PC-3 (cell line): Measurements from ENCODE around the gene ATP6V1F. TPM values are rescaled to one million over a fixed set of nuclear protein-coding genes. Genes with fewer than 3 reads are reported as not detected.

Experiments
- ATAC-seq: fragments of 200-7000 bp; cut with Tn5 transposase; 2 replicates; pipeline ENCODE4 v1.9.1; 2020; ENCODE audit warnings: mild to moderate bottlenecking, moderate library complexity
- BruUV-seq: library from RNA; stranded (reverse); fragments of 400-500 nt; replicated peaks from 2 replicates; lab custom pipeline; 2021; lab: Mats Ljungman, UMichigan
- CTCF ChIA-PET: fragments of 300-600 bp; sonication (Branson Sonifier 250); formaldehyde crosslinking; loops from one replicate; lab custom pipeline; 2022; ENCODE audit warnings: antibody characterized with exemption; lab: Charles Lee
- POLR2A ChIA-PET: fragments of 300-600 bp; sonication (Branson Sonifier 250); formaldehyde crosslinking; loops from one replicate; lab custom pipeline; 2022; ENCODE audit warnings: antibody characterized with exemption; ENCODE audit not compliant: unreplicated experiment; lab: Charles Lee
- DNase-seq: peaks from one replicate; pipeline ENCODE4 v3.0.0-alpha.2; 2015
- H2AFZ ChIP-seq: fragments of 300-600 bp; sonication (generic); 2 replicates; pipeline ENCODE4 v1.6.0; 2016; ENCODE audit warnings: antibody characterized with exemption, low read length
- H3F3A ChIP-seq: fragments of 300-600 bp; sonication (generic); one replicate; pipeline ENCODE4 v1.6.0; 2017; ENCODE audit warnings: antibody characterized with exemption, low read length, control low read depth, mild to moderate bottlenecking; ENCODE audit not compliant: unreplicated experiment
- H3K27ac ChIP-seq: fragments of 300-600 bp; sonication (generic); 2 replicates; pipeline ENCODE4 v1.5.1; 2016; ENCODE audit warnings: mild to moderate bottlenecking, low read length
- H3K27me3 ChIP-seq: fragments of 300-600 bp; sonication (generic); 2 replicates; pipeline ENCODE4 v1.6.1; 2016; ENCODE audit warnings: low read length, mixed read lengths
- H3K36me3 ChIP-seq: fragments of 300-600 bp; sonication (generic); 2 replicates; pipeline ENCODE4 v1.6.1; 2016; ENCODE audit warnings: low read depth, mixed run types, low read length, mixed read lengths
- H3K4me1 ChIP-seq: fragments of 300-600 bp; sonication (generic); 2 replicates; pipeline ENCODE4 v1.5.1; 2016; ENCODE audit warnings: low read length; ENCODE audit not compliant: insufficient read depth
- H3K4me2 ChIP-seq: fragments of 300-600 bp; sonication (generic); 2 replicates; pipeline ENCODE4 v1.6.0; 2016; ENCODE audit warnings: low read length
- H3K4me3 ChIP-seq: fragments of 300-600 bp; sonication (generic); 2 replicates; pipeline ENCODE4 v1.5.1; 2016; ENCODE audit warnings: mild to moderate bottlenecking, low read length, mixed read lengths
- H3K79me2 ChIP-seq: fragments of 300-600 bp; sonication (generic); 2 replicates; pipeline ENCODE4 v1.6.1; 2017; ENCODE audit warnings: low read length, mixed read lengths
- H3K9ac ChIP-seq: fragments of 300-600 bp; sonication (generic); 2 replicates; pipeline ENCODE4 v1.6.0; 2016; ENCODE audit warnings: mild to moderate bottlenecking, low read length
- H3K9me2 ChIP-seq: fragments of 300-600 bp; sonication (generic); replicated peaks from 2 replicates; pipeline ENCODE4 v1.6.1; 2016; ENCODE audit warnings: mixed run types, low read length, mixed read lengths
- H3K9me3 ChIP-seq: fragments of 300-600 bp; sonication (generic); 2 replicates; pipeline ENCODE4 v1.6.1; 2016; ENCODE audit warnings: low read length, mixed read lengths
- H4K20me1 ChIP-seq: fragments of 300-600 bp; sonication (generic); 2 replicates; pipeline ENCODE4 v1.6.1; 2016; ENCODE audit warnings: low read length, mixed read lengths
- EZH2 ChIP-seq: fragments of 300-600 bp; sonication (generic); IDR thresholded peaks from one replicate; pipeline ENCODE4 v1.6.1; 2017; ENCODE audit warnings: antibody characterized with exemption, mild to moderate bottlenecking, low read length; ENCODE audit not compliant: unreplicated experiment
- EZH2phosphoT487 ChIP-seq: fragments of 300-600 bp; sonication (generic); IDR thresholded peaks from 2 replicates; pipeline ENCODE4 v1.6.1; 2018; ENCODE audit warnings: mild to moderate bottlenecking, antibody characterized with exemption, low read length, borderline replicate concordance
- intact Hi-C: fragments of 100-400 bp; cut with micrococcal nuclease; formaldehyde crosslinking; loops from 2 replicates; pipeline ENCODE4 v1.9.0; 2023
- total RNA-seq: library from RNA; depleted of rRNA; stranded (reverse); fragments of >200 nt; gene quantifications from 2 replicates; pipeline ENCODE4 v1.2.3, GENCODE V29; 2014
- TF ChIP-seq, protein P1 (sequence below): fragments of 300-600 bp; sonication (generic); conservative IDR thresholded peaks from 2 replicates; pipeline ENCODE4 v1.5.1; 2017; ENCODE audit warnings: antibody characterized with exemption, low read depth, mild to moderate bottlenecking, low read length

The ATP6V1F gene
- total RNA-seq, 1 experiment from 2014 or later = 131 TPM

DNA sequence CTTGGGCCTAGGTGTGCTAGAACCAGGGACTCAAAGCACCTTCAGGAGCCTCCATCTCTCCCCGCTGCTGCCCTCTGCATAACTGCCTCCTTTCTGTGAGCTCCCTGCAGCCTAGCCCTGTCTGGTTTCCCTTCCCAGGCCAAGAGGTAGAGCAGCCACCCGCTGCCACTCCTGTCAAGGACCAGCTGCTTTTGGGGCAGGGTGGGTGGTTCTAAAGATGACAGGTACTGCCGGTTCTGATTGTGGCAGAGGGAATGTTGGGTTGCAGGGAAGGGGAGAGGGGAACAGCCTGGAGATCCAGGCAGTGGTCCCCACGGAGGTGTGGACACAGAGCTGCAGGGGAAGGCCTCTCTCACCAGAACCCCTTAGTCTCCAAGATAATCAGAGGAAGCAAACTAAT lies 36.1 kb upstream of the ATP6V1F start:
- no peaks in the 10 kb centered on the region for H3K9me2 ChIP-seq
- no peaks in the 10 kb centered on the region for H4K20me1 ChIP-seq
- CTCF ChIA-PET = interaction anchor here (1.0 kb wide), 1 partner anchor 15 kb away, joined by 5 read pairs; no protein-coding TSS in a partner anchor
- peaks cover 13% of the 10 kb centered on the region for H3K79me2 ChIP-seq
- intact Hi-C loops = no loop called here
- peak overlapping the region; percentile 85 for H3K27ac ChIP-seq
- POLR2A ChIA-PET = interaction anchor here (0.6 kb wide), 1 partner anchor 8 kb away, joined by 6 read pairs; no protein-coding TSS in a partner anchor
- no peaks in the 10 kb centered on the region for H3F3A ChIP-seq
- no TSS peak for BruUV-seq
- DNase-seq = no peak
- H3K36me3 ChIP-seq = no peaks in the 10 kb centered on the region
- H3K9ac ChIP-seq = no peak overlapping the region
- no peaks in the 10 kb centered on the region for H3K9me3 ChIP-seq
- H3K4me3 ChIP-seq = no peak overlapping the region
- H3K27me3 ChIP-seq = no peaks in the 10 kb centered on the region
- no peak for ATAC-seq
- H3K4me2 ChIP-seq = peak overlapping the region; percentile 58
- H2AFZ ChIP-seq = no peak overlapping the region
- TF ChIP-seq EZH2 = no peak
- TF ChIP-seq, protein P1, sequence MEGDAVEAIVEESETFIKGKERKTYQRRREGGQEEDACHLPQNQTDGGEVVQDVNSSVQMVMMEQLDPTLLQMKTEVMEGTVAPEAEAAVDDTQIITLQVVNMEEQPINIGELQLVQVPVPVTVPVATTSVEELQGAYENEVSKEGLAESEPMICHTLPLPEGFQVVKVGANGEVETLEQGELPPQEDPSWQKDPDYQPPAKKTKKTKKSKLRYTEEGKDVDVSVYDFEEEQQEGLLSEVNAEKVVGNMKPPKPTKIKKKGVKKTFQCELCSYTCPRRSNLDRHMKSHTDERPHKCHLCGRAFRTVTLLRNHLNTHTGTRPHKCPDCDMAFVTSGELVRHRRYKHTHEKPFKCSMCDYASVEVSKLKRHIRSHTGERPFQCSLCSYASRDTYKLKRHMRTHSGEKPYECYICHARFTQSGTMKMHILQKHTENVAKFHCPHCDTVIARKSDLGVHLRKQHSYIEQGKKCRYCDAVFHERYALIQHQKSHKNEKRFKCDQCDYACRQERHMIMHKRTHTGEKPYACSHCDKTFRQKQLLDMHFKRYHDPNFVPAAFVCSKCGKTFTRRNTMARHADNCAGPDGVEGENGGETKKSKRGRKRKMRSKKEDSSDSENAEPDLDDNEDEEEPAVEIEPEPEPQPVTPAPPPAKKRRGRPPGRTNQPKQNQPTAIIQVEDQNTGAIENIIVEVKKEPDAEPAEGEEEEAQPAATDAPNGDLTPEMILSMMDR = no peak
- no peak for TF ChIP-seq EZH2phosphoT487
- H3K4me1 ChIP-seq = peaks cover 39% of the 10 kb centered on the region

DNA sequence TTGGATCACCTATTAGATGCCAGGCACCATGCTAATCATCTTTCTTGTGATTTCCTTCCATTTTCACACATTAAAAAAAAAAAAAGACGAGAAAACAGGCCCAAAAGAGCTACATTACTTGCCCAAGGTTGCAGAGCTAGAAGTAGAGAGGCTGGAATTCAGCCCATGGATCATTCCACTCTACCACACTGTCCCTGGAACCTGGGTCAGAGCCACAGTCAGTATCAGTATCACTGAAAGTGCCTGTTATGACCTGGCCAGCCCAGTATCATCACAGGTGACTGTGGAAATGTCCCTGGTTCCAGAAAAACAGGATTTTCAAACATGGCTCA lies 35.8 kb upstream of the ATP6V1F start:
- ChIA-PET CTCF (interaction anchor here (1.0 kb wide), 1 partner anchor 15 kb away, joined by 5 read pairs; no protein-coding TSS in a partner anchor), POLR2A (interaction anchor here (0.6 kb wide), 1 partner anchor 9 kb away, joined by 6 read pairs; no protein-coding TSS in a partner anchor)
- H2AFZ ChIP-seq = peak overlapping the region; percentile 52

More for the DNA sequence above, 35.8 kb upstream of the ATP6V1F start:
- Histone ChIP-seq H3K27ac (peak overlapping the region; percentile 85), H3K9me3 (no peaks in the 10 kb centered on the region), H3K27me3 (no peaks in the 10 kb centered on the region), H3K4me2 (peak overlapping the region; percentile 58), H3K9ac (peak overlapping the region; percentile 40; the same call in 1 of the 2 replicates), H3F3A (no peaks in the 10 kb centered on the region), H3K4me1 (peaks cover 43% of the 10 kb centered on the region), H3K36me3 (no peaks in the 10 kb centered on the region), H4K20me1 (no peaks in the 10 kb centered on the region), H3K79me2 (peaks cover 17% of the 10 kb centered on the region), H3K9me2 (no peaks in the 10 kb centered on the region), H3K4me3 (no peak overlapping the region)
- DNase-seq (peak; percentile 54), ATAC-seq (no peak)
- intact Hi-C loops = loop anchor here (1.0 kb wide), 1 partner anchor 35 kb away; the partner anchor contains the start of gene ATP6V1F
- TF ChIP-seq, protein P1 = no peak
- TF ChIP-seq EZH2phosphoT487 (no peak), EZH2 (no peak)
- BruUV-seq = TSS peak; percentile 52
